Neural progenitor cell (in vitro differentiated cells): Measurements from ENCODE around the gene RAD51B. TPM values are rescaled to one million over a fixed set of nuclear protein-coding genes. Genes with fewer than 3 reads are reported as not detected.
A peak's percentile ranks its signal among the peaks of the same experiment; 100 is the strongest.

Experiments
- DNase-seq: peaks from one replicate; pipeline ENCODE4 v3.0.0-alpha.2; 2016; ENCODE audit warnings: low spot score
- H2AFZ ChIP-seq: fragments of 200-600 bp; sonication (generic); replicated peaks from 2 replicates; pipeline ENCODE4 v1.6.1; 2016; ENCODE audit warnings: antibody characterized with exemption
- H3F3A ChIP-seq: fragments of 200-600 bp; sonication (generic); 2 replicates; pipeline ENCODE4 v1.6.1; 2016; ENCODE audit warnings: antibody characterized with exemption, low read depth
- H3K27ac ChIP-seq: fragments of 200-600 bp; sonication (generic); 2 replicates; pipeline ENCODE4 v1.5.1; 2016; ENCODE audit warnings: mild to moderate bottlenecking
- H3K27me3 ChIP-seq: fragments of 200-600 bp; sonication (generic); 2 replicates; pipeline ENCODE4 v1.6.1; 2016; ENCODE audit warnings: mild to moderate bottlenecking, moderate library complexity
- H3K36me3 ChIP-seq: fragments of 200-600 bp; sonication (generic); 2 replicates; pipeline ENCODE4 v1.5.1; 2016
- H3K4me1 ChIP-seq: fragments of 200-600 bp; sonication (generic); 2 replicates; pipeline ENCODE4 v1.6.1; 2016; ENCODE audit warnings: mixed run types
- H3K4me2 ChIP-seq: fragments of 200-600 bp; sonication (generic); 2 replicates; pipeline ENCODE4 v1.6.1; 2016
- H3K4me3 ChIP-seq: fragments of 200-600 bp; sonication (generic); 2 replicates; pipeline ENCODE4 v1.5.1; 2016
- H3K79me2 ChIP-seq: fragments of 200-600 bp; sonication (generic); 2 replicates; pipeline ENCODE4 v1.6.1; 2016; ENCODE audit warnings: low read depth
- H3K9ac ChIP-seq: fragments of 200-600 bp; sonication (generic); 2 replicates; pipeline ENCODE4 v1.6.1; 2016
- H3K9me3 ChIP-seq: fragments of 200-600 bp; sonication (generic); 2 replicates; pipeline ENCODE4 v1.5.1; 2016; ENCODE audit warnings: low read depth
- H4K20me1 ChIP-seq: fragments of 200-600 bp; sonication (generic); 2 replicates; pipeline ENCODE4 v1.6.1; 2016; ENCODE audit warnings: low read depth
- H3K27ac Mint-ChIP-seq: 3 replicates; pipeline ENCODE4 v1.8.0; 2021; ENCODE audit warnings: mixed read lengths
- H3K27me3 Mint-ChIP-seq: 2 replicates; pipeline ENCODE4 v1.8.0; 2022; ENCODE audit warnings: low read depth, mild to moderate bottlenecking, inconsistent platforms, moderate library complexity, mixed read lengths; ENCODE audit not compliant: insufficient read depth
- H3K36me3 Mint-ChIP-seq: 3 replicates; pipeline ENCODE4 v1.8.0; 2021; ENCODE audit warnings: mixed read lengths
- H3K4me1 Mint-ChIP-seq: 3 replicates; pipeline ENCODE4 v1.8.0; 2021; ENCODE audit warnings: mixed read lengths
- H3K4me3 Mint-ChIP-seq: 3 replicates; pipeline ENCODE4 v1.8.0; 2021; ENCODE audit warnings: mild to moderate bottlenecking, moderate library complexity, mixed read lengths
- H3K9me3 Mint-ChIP-seq: 3 replicates; pipeline ENCODE4 v1.8.0; 2020; ENCODE audit warnings: mixed read lengths
- CTCF ChIP-seq: fragments of 200-600 bp; sonication (generic); IDR thresholded peaks from 2 replicates; pipeline ENCODE4 v1.5.1; 2017; ENCODE audit warnings: antibody characterized with exemption, mild to moderate bottlenecking
- EZH2 ChIP-seq: fragments of 200-600 bp; sonication (generic); IDR thresholded peaks from 2 replicates; pipeline ENCODE4 v1.6.1; 2017; ENCODE audit warnings: antibody characterized with exemption, mild to moderate bottlenecking, moderate library complexity
- EZH2phosphoT487 ChIP-seq: fragments of 200-600 bp; sonication (generic); IDR thresholded peaks from 2 replicates; pipeline ENCODE4 v1.6.1; 2017; ENCODE audit warnings: antibody characterized with exemption
- total RNA-seq: library from RNA; depleted of rRNA; stranded (reverse); fragments of >200 nt; gene quantifications from 2 replicates; pipeline ENCODE4 v1.2.3, GENCODE V29; 2015; ENCODE audit warnings: low replicate concordance

RAD51B gene
- total RNA-seq, 1 donor from 2014 or later, result 50.5 TPM

- Mint-ChIP-seq H3K27me3 (peaks cover 2% of the 10 kb centered on the region), H3K27ac (no peak overlapping the region), H3K4me3 (no peak overlapping the region), H3K4me1 (peaks cover 26% of the 10 kb centered on the region), H3K9me3 (peaks cover 2% of the 10 kb centered on the region), H3K36me3 (peaks cover 5% of the 10 kb centered on the region)
- H3K27ac ChIP-seq, result no peak overlapping the region
- H3F3A ChIP-seq, result peaks cover 5% of the 10 kb centered on the region
- H4K20me1 ChIP-seq, result no peaks in the 10 kb centered on the region
- no peak overlapping the region for H2AFZ ChIP-seq
- H3K79me2 ChIP-seq, result no peaks in the 10 kb centered on the region
- no peak for DNase-seq
- TF ChIP-seq CTCF, result no peak
- TF ChIP-seq EZH2, result no peak
- H3K4me3 ChIP-seq, result no peak overlapping the region
- H3K9ac ChIP-seq, result no peak overlapping the region
- peaks cover 21% of the 10 kb centered on the region for H3K4me1 ChIP-seq
- no peaks in the 10 kb centered on the region for H3K9me3 ChIP-seq
- no peak overlapping the region for H3K4me2 ChIP-seq
- H3K36me3 ChIP-seq, result no peaks in the 10 kb centered on the region
- H3K27me3 ChIP-seq, result no peaks in the 10 kb centered on the region
Observed at GRCh38 chr14:68328509-68328908, 508.9 kb downstream of the RAD51B start.

GRCh38 chr14:68331426-68331825 lies 511.8 kb downstream of the RAD51B start:
- H3F3A ChIP-seq, result peaks cover 5% of the 10 kb centered on the region

GRCh38 chr14:68331991-68332390 lies 512.4 kb downstream of the RAD51B start:
- Histone ChIP-seq H3K4me1 (peaks cover 38% of the 10 kb centered on the region), H3K27me3 (no peaks in the 10 kb centered on the region), H3K27ac (no peak overlapping the region), H3K9ac (no peak overlapping the region), H3K9me3 (no peaks in the 10 kb centered on the region), H3K4me3 (no peak overlapping the region), H4K20me1 (no peaks in the 10 kb centered on the region), H2AFZ (no peak overlapping the region), H3K4me2 (peak overlapping the region; percentile 31), H3F3A (peaks cover 5% of the 10 kb centered on the region), H3K79me2 (no peaks in the 10 kb centered on the region), H3K36me3 (no peaks in the 10 kb centered on the region)
- H3K4me3 Mint-ChIP-seq, result no peak overlapping the region
- TF ChIP-seq EZH2phosphoT487, result no peak
- TF ChIP-seq EZH2, result no peak
- no peak for TF ChIP-seq CTCF
- no peak for DNase-seq
- peaks cover 2% of the 10 kb centered on the region for H3K9me3 Mint-ChIP-seq
- no peak overlapping the region for H3K27ac Mint-ChIP-seq
- H3K4me1 Mint-ChIP-seq, result peaks cover 36% of the 10 kb centered on the region
- H3K36me3 Mint-ChIP-seq, result peaks cover 3% of the 10 kb centered on the region
- peaks cover 2% of the 10 kb centered on the region for H3K27me3 Mint-ChIP-seq

More at GRCh38 chr14:68331426-68331825, 511.8 kb downstream of the RAD51B start:
- Mint-ChIP-seq H3K27ac (no peak overlapping the region), H3K36me3 (peaks cover 3% of the 10 kb centered on the region), H3K4me1 (peaks cover 31% of the 10 kb centered on the region), H3K9me3 (peaks cover 2% of the 10 kb centered on the region), H3K27me3 (peaks cover 2% of the 10 kb centered on the region), H3K4me3 (no peak overlapping the region)
- peaks cover 32% of the 10 kb centered on the region for H3K4me1 ChIP-seq
- H4K20me1 ChIP-seq, result no peaks in the 10 kb centered on the region
- H3K9ac ChIP-seq, result no peak overlapping the region
- no peaks in the 10 kb centered on the region for H3K36me3 ChIP-seq
- H3K4me2 ChIP-seq, result peak overlapping the region; percentile 31
- no peaks in the 10 kb centered on the region for H3K27me3 ChIP-seq
- TF ChIP-seq CTCF, result no peak
- TF ChIP-seq EZH2, result no peak
- TF ChIP-seq EZH2phosphoT487, result no peak
- no peaks in the 10 kb centered on the region for H3K9me3 ChIP-seq
- no peaks in the 10 kb centered on the region for H3K79me2 ChIP-seq
- no peak overlapping the region for H3K4me3 ChIP-seq
- no peak for DNase-seq
- no peak overlapping the region for H2AFZ ChIP-seq
- no peak overlapping the region for H3K27ac ChIP-seq
